ENCODE measurements around the gene DOCK6.

DOCK6 gene

DNA sequence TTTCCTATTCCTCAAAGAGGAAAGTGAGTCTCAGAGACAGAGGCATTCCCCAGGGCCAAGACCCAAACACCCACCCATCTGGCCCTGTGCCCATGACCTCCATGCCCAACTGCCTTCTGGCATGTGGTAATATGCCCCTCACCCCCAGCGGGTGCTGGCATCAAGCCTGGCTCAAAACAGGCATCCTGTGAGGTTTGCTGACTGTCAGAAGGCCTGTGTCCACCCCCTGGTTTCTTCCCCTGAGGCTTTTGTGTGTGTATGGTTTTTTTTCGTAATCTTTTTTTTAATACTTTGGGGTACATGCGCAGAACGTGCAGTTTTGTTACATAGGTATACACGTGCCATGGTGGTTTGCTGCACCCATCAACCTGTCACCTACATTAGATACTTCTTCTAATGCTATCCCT, 57.4 kb downstream of the DOCK6 start:
- Mint-ChIP-seq H3K27ac (no peak overlapping the region), H3K4me3 (no peak overlapping the region), H3K9me3 (no peaks in the 10 kb centered on the region)

DNA sequence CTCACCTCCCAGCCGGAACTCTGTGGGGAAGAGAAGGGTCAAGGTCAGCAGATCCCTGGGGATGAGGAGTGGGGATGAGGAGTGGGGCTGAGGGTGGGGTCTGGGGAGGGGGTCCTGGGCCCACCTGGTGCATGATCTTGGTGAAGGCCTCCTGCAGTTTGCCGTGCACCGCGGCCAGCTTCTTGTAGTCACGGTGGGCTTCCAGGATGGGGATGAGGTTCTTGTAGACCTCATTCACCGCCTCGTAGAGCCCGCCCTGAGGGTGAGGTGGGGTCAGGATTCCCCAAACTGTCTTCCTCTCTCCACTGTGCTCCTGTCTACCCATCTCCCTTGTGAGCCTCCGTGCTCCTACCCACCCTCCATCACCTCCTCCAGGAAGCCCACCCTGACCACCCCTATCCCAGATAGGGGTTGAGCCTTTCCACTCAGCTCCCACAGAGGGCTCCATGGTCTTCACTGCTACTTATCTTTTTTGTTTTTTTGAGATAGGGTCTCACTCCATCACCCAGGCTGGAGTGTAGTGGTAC, 58.2 kb downstream of the DOCK6 start:
- ATAC-seq (no peak), DNase-seq (no peak)
- Mint-ChIP-seq H3K9me3 (no peaks in the 10 kb centered on the region), H3K4me3 (no peak overlapping the region), H3K27me3 (peaks cover 12% of the 10 kb centered on the region), H3K4me1 (no peaks in the 10 kb centered on the region), H3K27ac (no peak overlapping the region), H3K36me3 (ENCODE audit: low read depth) (no peaks in the 10 kb centered on the region)

More for the DNA sequence above, 57.4 kb downstream of the DOCK6 start:
- DNase-seq (no peak), ATAC-seq (no peak)
- Mint-ChIP-seq H3K4me1 (no peaks in the 10 kb centered on the region), H3K27me3 (peaks cover 9% of the 10 kb centered on the region), H3K36me3 (ENCODE audit: low read depth) (no peaks in the 10 kb centered on the region)

DNA sequence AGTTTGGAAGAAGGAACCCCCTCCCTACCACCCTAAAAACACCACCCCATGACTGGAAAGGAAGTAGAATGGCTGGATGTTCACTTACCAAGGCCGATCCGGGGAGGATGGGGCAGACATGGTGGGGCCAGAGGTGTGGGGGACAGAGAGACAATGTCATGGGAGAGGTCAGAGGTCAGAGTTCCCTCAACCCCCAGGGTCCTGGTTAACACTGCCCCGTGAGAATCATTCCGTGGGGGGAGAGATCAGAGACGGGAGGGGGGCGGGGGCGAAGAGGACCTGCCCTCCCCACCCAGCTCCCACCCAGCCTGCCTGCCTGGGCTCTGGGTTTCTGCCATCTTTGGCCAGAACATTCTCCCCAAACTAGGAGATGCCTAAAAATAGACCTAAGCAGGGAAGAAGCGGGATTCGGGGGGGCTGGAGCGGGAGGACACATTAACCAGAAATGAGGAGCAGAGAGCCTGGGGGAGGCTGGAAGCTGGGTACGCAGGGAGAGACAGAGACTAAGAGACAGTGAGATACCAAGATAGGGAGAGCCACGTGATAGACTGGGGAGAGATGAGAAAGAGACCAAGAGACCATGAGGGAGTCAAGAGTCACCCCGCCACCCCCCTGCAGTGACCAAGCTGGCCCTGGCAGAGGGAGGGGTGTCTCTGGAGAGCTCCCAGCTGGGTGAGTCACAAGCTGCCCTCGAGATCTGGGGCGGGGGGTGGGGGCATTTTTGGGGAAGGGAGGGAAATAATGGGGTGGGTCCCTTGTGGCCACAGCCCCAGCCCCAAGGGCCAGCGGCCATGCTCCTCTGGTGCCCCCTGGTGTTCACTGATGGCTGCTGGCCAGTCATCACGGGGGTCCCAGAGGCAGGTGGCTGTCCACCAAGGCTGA, 58.9 kb downstream of the DOCK6 start:
- no peaks in the 10 kb centered on the region for H3K4me1 Mint-ChIP-seq
- no peak overlapping the region for H3K27ac Mint-ChIP-seq
- no peak overlapping the region for H3K4me3 Mint-ChIP-seq
- H3K9me3 Mint-ChIP-seq: no peaks in the 10 kb centered on the region
- peaks cover 12% of the 10 kb centered on the region for H3K27me3 Mint-ChIP-seq
- DNase-seq: peak; percentile 65
- ATAC-seq: peak; percentile 51
- no peaks in the 10 kb centered on the region for H3K36me3 Mint-ChIP-seq (ENCODE audit: low read depth)

DNA sequence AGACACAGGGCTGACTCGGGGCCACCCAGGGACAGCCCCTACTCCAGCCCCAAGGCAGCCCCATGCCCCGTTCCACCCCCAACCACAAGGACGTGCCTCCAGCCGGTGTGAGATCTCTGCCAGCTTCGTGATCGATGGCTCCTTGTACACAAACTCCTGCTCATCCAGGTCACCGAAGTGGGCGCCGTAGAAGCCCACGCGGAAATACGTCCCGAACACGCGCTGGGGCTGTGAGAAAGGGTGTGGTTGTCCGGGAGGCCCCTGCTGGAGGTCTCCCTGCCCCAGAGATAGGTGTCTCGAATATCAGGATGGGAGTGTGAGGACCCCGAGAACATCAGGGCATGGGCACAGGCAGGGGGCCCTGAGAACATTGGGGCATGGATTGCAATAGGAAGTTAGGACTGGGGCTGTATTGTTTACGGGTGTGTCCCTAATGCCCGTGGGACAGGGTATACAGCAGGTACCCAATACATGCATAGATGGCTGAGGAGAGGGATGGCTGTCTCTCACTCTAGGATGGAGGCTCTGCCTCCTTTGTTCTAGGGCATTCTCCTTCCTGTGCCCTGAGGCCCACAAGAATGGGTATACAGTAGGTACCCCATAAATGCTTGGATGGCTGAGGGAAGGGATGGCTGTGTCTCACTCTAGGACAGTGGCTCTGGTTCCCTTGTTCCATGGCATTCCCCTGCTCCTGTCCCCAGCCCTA, 59.7 kb downstream of the DOCK6 start:
- H3K4me1 Mint-ChIP-seq: peaks cover 2% of the 10 kb centered on the region
- no peaks in the 10 kb centered on the region for H3K9me3 Mint-ChIP-seq
- ATAC-seq (no peak), DNase-seq (no peak)
- H3K27ac Mint-ChIP-seq: no peak overlapping the region
- no peaks in the 10 kb centered on the region for H3K36me3 Mint-ChIP-seq (ENCODE audit: low read depth)
- no peak overlapping the region for H3K4me3 Mint-ChIP-seq
- peaks cover 12% of the 10 kb centered on the region for H3K27me3 Mint-ChIP-seq

DNA sequence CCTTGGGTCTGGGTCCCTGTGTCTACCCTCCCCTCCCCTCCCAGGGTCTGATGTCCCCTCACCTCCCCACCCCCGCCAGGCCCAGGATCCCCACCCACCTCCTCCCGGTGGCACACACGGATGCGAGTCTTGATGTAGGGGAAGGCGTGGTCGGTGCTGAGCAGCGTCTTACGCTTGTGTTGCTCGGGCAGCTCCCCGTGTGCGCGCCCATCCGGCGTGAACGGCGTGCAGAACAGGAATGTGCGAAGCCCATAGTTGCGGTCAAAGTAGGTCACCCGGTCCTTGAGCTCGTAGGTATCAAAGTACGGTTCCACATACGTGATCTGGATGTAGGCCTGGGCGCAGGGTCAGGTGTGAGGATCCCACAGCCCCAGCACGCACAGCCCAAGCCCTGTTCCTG, 60.5 kb downstream of the DOCK6 start:
- Mint-ChIP-seq H3K4me3 (no peak overlapping the region), H3K27me3 (peaks cover 12% of the 10 kb centered on the region), H3K36me3 (ENCODE audit: low read depth) (no peaks in the 10 kb centered on the region), H3K9me3 (no peaks in the 10 kb centered on the region), H3K4me1 (peaks cover 2% of the 10 kb centered on the region), H3K27ac (no peak overlapping the region)
- no peak for DNase-seq
- ATAC-seq: no peak

DNA sequence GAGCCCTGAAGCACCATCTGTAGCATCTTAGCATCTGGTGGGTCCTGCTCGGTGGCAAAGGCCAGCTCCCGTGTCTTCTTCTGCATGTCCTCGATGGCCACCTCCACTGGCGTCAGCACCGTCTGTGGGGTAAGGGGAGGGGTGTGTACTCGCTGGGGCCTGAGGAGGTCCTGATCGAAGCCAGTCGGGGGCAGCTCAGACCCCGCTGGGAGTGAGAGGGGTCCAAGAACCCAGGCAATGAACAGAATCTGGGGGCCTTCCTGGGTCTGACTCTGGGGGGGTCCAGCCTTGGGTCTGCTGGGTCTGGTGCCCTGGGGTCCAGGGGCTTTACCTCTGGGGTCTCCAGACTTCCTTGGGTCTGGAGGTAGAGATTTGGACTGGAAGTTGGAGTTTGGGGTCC, 61.4 kb downstream of the DOCK6 start:
- ATAC-seq (no peak), DNase-seq (no peak)
- Mint-ChIP-seq H3K36me3 (ENCODE audit: low read depth) (no peaks in the 10 kb centered on the region), H3K9me3 (no peaks in the 10 kb centered on the region), H3K27me3 (peaks cover 19% of the 10 kb centered on the region), H3K4me3 (no peak overlapping the region), H3K4me1 (peaks cover 4% of the 10 kb centered on the region), H3K27ac (no peak overlapping the region)

DNA sequence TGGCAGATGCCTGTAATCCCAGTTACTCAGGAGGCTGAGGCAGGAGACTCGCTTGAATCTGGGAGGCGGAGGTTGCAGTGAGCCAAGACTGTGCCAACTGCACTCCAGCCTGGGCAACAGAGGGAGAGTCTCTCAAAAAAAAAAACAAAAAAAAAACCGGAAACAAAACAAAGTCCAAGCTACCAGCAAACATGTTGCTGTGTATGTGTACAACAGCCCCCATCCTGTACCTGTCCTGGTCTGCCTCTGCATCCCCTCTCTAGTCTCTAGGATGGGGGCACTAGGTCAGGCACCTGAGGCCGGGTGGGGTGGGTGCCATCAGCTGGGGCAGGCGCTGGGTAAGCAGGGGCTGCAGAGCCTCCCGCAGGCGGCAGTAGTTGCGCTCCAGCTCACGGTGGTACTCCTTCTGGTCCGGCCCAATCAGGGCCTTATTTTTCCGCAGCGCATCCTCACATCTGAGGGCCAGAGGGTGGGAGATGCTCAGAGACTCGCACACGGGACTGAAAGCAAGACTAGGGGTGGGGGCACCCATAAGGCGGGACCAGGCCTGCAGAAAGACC, 62.2 kb downstream of the DOCK6 start:
- H3K27ac Mint-ChIP-seq: no peak overlapping the region
- peaks cover 25% of the 10 kb centered on the region for H3K27me3 Mint-ChIP-seq
- ATAC-seq (no peak), DNase-seq (no peak)
- no peaks in the 10 kb centered on the region for H3K36me3 Mint-ChIP-seq (ENCODE audit: low read depth)
- no peak overlapping the region for H3K4me3 Mint-ChIP-seq
- H3K4me1 Mint-ChIP-seq: peaks cover 7% of the 10 kb centered on the region
- no peaks in the 10 kb centered on the region for H3K9me3 Mint-ChIP-seq

DNA sequence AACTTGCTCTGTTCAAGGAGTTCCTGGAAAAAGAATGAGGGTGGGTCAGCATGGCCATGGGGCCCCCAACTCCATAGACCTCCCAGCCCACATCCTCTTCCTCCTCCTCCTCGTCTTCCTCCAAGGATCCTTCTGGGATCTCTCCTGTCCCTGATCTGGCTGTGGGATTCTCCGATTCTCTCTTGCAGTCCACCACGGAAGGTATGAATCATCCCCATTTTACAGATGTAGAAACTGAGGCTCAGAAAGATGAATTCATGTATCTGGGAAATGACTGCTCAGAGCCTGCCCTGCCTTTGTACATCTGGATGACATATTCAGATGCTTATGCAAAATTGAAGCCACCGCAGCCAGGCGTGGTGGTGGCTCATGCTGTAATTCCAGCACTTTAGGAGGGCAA, 62.8 kb downstream of the DOCK6 start:
- H3K4me1 Mint-ChIP-seq: peaks cover 7% of the 10 kb centered on the region
- no peak overlapping the region for H3K4me3 Mint-ChIP-seq
- peaks cover 22% of the 10 kb centered on the region for H3K27me3 Mint-ChIP-seq
- no peaks in the 10 kb centered on the region for H3K9me3 Mint-ChIP-seq
- ATAC-seq: no peak
- no peak overlapping the region for H3K27ac Mint-ChIP-seq
- no peaks in the 10 kb centered on the region for H3K36me3 Mint-ChIP-seq (ENCODE audit: low read depth)
- DNase-seq: no peak

DNA sequence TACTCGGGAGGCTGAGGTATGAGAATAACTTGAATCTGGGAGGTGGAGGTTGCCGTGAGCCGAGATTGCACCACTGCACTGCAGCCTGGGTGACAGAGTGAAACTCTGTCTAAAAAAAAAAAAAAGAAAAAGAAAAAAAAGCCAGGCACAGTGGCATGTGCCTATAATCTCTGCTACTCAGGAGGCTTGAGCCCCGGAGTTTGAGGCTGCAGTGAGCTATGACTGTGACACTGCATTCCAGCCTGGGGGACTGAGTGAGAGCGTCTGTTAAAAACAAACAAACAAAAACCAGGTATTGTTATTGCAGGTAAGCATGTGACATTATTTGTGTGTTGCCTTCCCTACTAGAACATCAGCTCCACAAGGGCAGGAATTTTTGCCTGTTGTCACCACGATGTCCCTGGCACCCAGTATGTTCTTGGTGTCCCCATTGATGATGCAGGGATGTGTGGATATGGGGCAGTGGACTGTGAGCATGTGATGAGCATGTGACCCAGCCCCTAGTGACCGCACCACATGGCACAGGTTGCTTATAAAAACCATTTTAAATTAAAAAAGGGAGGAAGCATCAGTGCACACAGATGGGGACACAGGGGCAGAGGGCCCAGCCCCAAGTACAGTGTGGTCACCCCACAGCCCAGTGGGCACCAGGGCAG, 63.4 kb downstream of the DOCK6 start:
- Mint-ChIP-seq H3K36me3 (ENCODE audit: low read depth) (no peaks in the 10 kb centered on the region), H3K27me3 (peaks cover 22% of the 10 kb centered on the region), H3K27ac (no peak overlapping the region), H3K4me1 (peaks cover 7% of the 10 kb centered on the region), H3K9me3 (no peaks in the 10 kb centered on the region), H3K4me3 (peak overlapping the region; percentile 21)
- DNase-seq (no peak), ATAC-seq (no peak)

DNA sequence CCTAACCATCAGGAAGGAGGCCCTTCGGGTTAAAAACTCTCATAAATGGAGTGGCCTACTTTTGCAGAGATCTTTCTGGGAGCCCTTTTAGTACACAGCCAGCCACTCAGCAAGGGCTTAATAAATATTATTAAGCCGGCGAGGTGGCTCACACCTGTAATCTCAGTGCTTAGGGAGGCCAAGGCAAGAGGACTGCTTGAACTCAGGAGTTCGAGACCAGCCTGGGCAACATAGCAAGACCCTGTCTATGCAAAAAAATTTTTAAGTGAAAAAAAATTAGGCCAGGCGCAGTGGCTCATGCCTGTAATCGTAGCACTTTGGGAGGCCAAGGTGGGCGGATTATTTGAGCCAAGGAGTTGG, 64.2 kb downstream of the DOCK6 start:
- Mint-ChIP-seq H3K36me3 (ENCODE audit: low read depth) (no peaks in the 10 kb centered on the region), H3K27ac (no peak overlapping the region), H3K4me3 (peak overlapping the region; percentile 67), H3K4me1 (peaks cover 7% of the 10 kb centered on the region), H3K9me3 (no peaks in the 10 kb centered on the region), H3K27me3 (peaks cover 21% of the 10 kb centered on the region)
- ATAC-seq: no peak
- no peak for DNase-seq

DNA sequence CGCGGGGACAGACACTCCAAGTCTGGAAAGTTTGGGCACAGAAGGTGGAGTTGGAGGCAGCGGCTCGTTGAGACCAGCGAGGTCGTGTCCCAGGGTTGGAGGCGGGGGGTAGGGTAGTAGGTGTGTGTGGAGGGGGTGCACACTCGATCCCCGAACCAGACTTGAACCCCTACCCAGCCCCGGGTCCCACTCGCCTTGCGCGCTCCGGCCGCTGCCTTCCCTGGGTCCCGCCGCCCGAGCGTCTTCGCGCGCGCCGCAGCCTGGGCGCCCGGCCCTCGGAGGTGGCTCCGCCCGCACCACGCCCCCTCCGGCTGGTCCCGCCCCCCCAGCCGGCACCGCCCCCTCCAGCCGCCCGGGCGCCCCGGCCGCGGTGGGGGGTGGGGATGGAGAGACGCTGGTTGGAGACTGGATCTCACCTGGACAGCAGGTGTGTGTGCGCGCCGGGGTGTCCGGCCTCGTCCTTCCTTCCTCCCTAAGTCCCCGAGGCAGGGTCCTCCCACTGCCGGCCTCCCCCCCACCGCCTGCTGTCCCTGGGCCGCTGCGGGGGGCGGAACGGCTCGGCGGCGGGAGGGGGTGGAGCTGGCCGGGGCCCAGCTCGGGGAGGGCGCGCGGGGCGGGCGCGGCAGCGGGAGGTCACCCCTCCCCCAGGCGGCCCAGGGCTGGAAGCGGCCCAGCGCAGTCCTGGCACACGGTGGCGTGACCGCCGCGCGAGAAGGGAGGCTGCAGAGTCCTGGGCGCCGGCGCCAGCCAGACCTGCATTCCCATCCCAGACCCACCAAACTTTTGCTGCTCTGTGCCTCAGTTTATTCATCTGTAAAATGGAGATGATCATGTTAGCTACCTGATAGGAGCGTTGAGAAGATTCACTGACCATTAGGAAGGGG, 64.8 kb downstream of the DOCK6 start, which contains the start of gene KANK2:
KANK2 (minus strand) TSS at position 255 of the 884 bp plus-strand sequence. CDS start 3,034 bp downstream, outside the sequence.
- ATAC-seq (peak; percentile 83), DNase-seq (peak; percentile 80)
- peaks cover 7% of the 10 kb centered on the region for H3K4me1 Mint-ChIP-seq
- H3K27me3 Mint-ChIP-seq: peaks cover 17% of the 10 kb centered on the region
- H3K36me3 Mint-ChIP-seq (ENCODE audit: low read depth): no peaks in the 10 kb centered on the region
- H3K9me3 Mint-ChIP-seq: no peaks in the 10 kb centered on the region
- H3K4me3 Mint-ChIP-seq: peak within 1 kb of the TSS; percentile 67
- no peak within 1 kb of the TSS for H3K27ac Mint-ChIP-seq

DNA sequence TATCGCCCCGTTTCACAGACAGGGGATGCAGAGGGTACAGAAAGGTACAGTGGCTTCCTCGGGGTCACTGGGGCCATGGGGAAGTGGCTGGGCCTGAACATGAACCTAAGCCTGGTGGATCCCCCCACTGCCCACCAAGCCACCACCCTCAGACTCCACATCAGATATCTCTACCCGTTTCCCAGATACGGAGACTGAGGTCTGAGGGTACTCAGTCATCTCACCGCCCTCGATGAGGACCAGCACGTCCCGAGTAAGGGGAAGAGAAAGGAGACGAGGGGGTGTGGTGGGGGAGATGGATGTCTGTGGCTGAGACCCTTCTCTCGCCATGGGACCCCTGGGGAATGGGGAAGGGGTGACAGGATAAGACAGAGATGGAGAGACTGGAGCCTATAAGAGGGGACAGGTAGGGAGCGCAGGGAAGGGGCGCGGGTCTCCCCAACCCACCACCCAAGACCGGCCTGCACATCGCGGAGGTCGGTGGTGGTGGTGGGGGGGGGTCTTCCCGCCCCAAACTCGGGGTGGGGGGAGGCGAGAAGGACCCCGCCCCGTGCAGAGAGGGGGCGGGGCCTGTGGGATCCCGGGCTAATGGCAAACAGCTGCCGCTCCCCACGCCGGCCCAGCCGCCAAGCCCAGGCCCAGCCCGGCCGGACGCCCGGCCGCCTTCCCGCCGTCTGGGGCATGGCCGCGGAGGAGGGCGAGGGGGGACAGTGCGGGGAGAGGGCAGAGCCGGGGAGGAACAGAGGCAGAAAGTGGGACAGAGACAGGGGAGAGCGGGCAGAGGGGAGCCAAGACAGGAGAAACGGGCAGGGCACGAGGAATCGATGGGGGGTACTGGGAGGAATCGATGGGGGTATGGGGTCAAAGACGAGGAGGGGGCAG, 65.7 kb downstream of the DOCK6 start:
- no peaks in the 10 kb centered on the region for H3K36me3 Mint-ChIP-seq (ENCODE audit: low read depth)

DNA sequence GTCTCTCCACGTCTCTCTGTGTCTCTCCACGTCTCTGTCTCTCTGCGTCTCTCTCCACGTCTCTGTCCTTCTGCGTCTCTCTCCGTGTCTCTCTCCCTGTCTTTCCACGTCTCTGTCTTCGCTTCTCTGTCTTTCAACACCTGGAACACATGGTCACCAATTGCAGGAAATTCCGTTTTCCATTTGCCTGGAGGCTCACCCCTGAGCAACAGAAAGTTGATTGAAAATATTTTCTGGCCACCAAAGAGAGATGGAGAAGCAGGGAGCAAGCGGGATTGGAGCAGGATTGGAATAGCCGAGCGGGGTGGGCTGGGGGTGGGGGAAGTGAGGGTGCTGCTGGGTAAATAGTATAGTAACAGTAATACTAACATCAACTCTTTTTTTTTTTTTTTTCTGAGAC, 66.6 kb downstream of the DOCK6 start:
- DNase-seq: no peak
- H3K27me3 Mint-ChIP-seq: peaks cover 16% of the 10 kb centered on the region
- H3K9me3 Mint-ChIP-seq: no peaks in the 10 kb centered on the region
- H3K4me1 Mint-ChIP-seq: peaks cover 7% of the 10 kb centered on the region
- H3K36me3 Mint-ChIP-seq (ENCODE audit: low read depth): no peaks in the 10 kb centered on the region
- no peak overlapping the region for H3K27ac Mint-ChIP-seq
- H3K4me3 Mint-ChIP-seq: no peak overlapping the region
- ATAC-seq: no peak

More for the DNA sequence above, 65.7 kb downstream of the DOCK6 start:
- DNase-seq: no peak
- Mint-ChIP-seq H3K4me3 (peak overlapping the region; percentile 51), H3K9me3 (no peaks in the 10 kb centered on the region), H3K4me1 (peaks cover 7% of the 10 kb centered on the region), H3K27me3 (peaks cover 16% of the 10 kb centered on the region), H3K27ac (no peak overlapping the region)
- no peak for ATAC-seq
